ENCODE measurements around the gene FREM1. TPM values are rescaled to one million over a fixed set of nuclear protein-coding genes. Genes with fewer than 3 reads are reported as not detected.

The FREM1 gene
- total RNA-seq, 1 donor from 2014 or later = 7.0 TPM

DNA sequence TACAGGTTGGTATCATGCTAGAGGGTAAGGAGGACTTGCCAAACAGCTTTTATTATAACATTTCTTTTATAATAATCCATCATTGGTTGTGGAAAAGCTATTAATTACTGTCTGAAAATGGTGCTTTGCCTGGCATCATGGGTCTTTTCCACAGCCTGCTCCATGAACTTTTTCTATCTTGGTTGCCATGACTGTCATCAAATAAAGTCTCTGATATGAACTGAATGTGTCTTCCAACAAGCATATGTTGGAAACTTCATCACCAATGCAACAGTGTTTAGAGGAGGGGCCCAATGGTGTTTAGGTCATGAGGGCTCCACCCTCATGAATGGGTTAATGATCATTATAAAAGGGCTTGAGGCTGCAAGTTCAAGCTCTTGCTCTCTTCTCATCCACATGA, 81.0 kb downstream of the FREM1 start:
- Histone ChIP-seq H3K4me3 (no peak overlapping the region), H3K4me1 (peaks cover 3% of the 10 kb centered on the region), H3K9me3 (no peaks in the 10 kb centered on the region), H3K27me3 (no peaks in the 10 kb centered on the region), H3K36me3 (no peaks in the 10 kb centered on the region), H3K27ac (no peak overlapping the region)
- TF ChIP-seq, protein P1, sequence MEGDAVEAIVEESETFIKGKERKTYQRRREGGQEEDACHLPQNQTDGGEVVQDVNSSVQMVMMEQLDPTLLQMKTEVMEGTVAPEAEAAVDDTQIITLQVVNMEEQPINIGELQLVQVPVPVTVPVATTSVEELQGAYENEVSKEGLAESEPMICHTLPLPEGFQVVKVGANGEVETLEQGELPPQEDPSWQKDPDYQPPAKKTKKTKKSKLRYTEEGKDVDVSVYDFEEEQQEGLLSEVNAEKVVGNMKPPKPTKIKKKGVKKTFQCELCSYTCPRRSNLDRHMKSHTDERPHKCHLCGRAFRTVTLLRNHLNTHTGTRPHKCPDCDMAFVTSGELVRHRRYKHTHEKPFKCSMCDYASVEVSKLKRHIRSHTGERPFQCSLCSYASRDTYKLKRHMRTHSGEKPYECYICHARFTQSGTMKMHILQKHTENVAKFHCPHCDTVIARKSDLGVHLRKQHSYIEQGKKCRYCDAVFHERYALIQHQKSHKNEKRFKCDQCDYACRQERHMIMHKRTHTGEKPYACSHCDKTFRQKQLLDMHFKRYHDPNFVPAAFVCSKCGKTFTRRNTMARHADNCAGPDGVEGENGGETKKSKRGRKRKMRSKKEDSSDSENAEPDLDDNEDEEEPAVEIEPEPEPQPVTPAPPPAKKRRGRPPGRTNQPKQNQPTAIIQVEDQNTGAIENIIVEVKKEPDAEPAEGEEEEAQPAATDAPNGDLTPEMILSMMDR (IDR thresholded peaks at IDR 0.05) = no peak
- intact Hi-C loops (cut with DNase I) = no loop called here
- no peak for ATAC-seq
- DNase-seq = no peak

GRCh38 chr9:14827805-14828204, 82.4 kb downstream of the FREM1 start:
- Histone ChIP-seq H3K9me3 (no peaks in the 10 kb centered on the region), H3K27me3 (no peaks in the 10 kb centered on the region), H3K4me1 (peaks cover 3% of the 10 kb centered on the region), H3K4me3 (no peak overlapping the region), H3K27ac (no peak overlapping the region), H3K36me3 (no peaks in the 10 kb centered on the region)
- DNase-seq (peak; percentile 74), ATAC-seq (peak; percentile 93)
- intact Hi-C loops (cut with DNase I) = no loop called here
- TF ChIP-seq, protein P1 (IDR thresholded peaks at IDR 0.05) = no peak

DNA sequence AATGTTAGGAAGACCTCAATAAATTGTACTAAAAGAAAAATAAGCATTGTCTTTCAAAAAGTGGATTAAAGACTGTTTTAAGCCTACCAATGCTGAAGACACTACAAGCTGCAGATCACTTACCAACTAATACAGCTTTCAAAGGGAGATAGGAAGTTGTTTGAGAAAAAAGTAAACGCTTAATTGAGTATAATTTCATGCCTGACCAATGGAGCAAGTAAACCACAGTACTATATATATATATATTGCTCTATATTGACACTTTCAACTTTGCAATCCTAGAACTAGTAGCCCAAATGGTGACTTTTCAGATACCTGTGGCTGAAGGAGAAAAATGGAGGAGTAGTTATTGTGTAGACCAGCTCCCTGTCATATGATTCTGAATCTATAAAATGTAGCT, 85.7 kb downstream of the FREM1 start:
- Histone ChIP-seq H3K4me1 (peaks cover 3% of the 10 kb centered on the region), H3K9me3 (no peaks in the 10 kb centered on the region), H3K4me3 (no peak overlapping the region), H3K27ac (no peak overlapping the region), H3K27me3 (no peaks in the 10 kb centered on the region), H3K36me3 (no peaks in the 10 kb centered on the region)
- TF ChIP-seq, protein P1 (IDR thresholded peaks at IDR 0.05) = no peak
- intact Hi-C loops (cut with DNase I) = no loop called here
- DNase-seq (no peak), ATAC-seq (no peak)

GRCh38 chr9:14823800-14824199, 86.4 kb downstream of the FREM1 start:
- TF ChIP-seq, protein P1 (IDR thresholded peaks at IDR 0.05) = no peak
- H3K27me3 ChIP-seq = no peaks in the 10 kb centered on the region
- intact Hi-C loops (cut with DNase I) = no loop called here
- H3K27ac ChIP-seq = no peak overlapping the region
- no peak overlapping the region for H3K4me3 ChIP-seq
- no peaks in the 10 kb centered on the region for H3K36me3 ChIP-seq
- DNase-seq (no peak), ATAC-seq (no peak)
- H3K9me3 ChIP-seq = no peaks in the 10 kb centered on the region
- H3K4me1 ChIP-seq = peaks cover 3% of the 10 kb centered on the region

- H3K9me3 ChIP-seq = no peaks in the 10 kb centered on the region
- ATAC-seq (no peak), DNase-seq (no peak)
- TF ChIP-seq, protein P1 (IDR thresholded peaks at IDR 0.05) = no peak
- H3K4me1 ChIP-seq = no peaks in the 10 kb centered on the region
- no peaks in the 10 kb centered on the region for H3K36me3 ChIP-seq
- intact Hi-C loops (cut with DNase I) = no loop called here
- no peak overlapping the region for H3K4me3 ChIP-seq
- H3K27ac ChIP-seq = no peak overlapping the region
- H3K27me3 ChIP-seq = no peaks in the 10 kb centered on the region
Observed at GRCh38 chr9:14822666-14823065, 87.6 kb downstream of the FREM1 start.

DNA sequence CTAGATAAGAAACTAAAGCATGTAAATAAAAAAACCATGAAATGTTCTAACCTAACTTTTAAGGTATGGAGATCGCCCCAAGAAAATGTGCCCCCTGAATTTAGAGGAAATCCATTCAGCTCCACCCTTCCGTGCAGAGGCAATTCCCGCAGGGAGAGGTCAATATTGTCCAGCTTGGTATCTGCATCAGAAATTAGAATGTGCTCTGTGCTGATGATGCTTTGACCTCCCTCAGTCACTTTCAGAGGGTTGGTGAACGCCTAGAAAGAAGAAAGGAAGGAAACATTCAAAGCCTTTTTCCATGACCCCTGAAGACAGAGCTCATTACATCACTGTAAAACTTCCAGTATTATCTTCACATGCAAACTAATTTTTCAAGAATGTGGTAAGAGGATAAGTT, 91.0 kb downstream of the FREM1 start:
- Histone ChIP-seq H3K4me1 (no peaks in the 10 kb centered on the region), H3K9me3 (no peaks in the 10 kb centered on the region), H3K4me3 (no peak overlapping the region), H3K27me3 (no peaks in the 10 kb centered on the region), H3K36me3 (no peaks in the 10 kb centered on the region), H3K27ac (no peak overlapping the region)
- TF ChIP-seq, protein P1 (IDR thresholded peaks at IDR 0.05) = no peak
- intact Hi-C loops (cut with DNase I) = no loop called here
- DNase-seq (no peak), ATAC-seq (no peak)
